Activated CD4-positive, alpha-beta T cell treated with anti-CD3 and anti-CD28 coated beads for 48 hours (primary cell): ENCODE measurements around the gene ITCH.
"Not testable (repeated sequence)": the region's sequence is repeated elsewhere in the genome, so short reads cannot be mapped to it uniquely, and the experiment has no call there.

Experiments used
- DNase-seq: peaks from one replicate; pipeline ENCODE4 v3.0.0-alpha.2; 2020

The ITCH gene

DNA sequence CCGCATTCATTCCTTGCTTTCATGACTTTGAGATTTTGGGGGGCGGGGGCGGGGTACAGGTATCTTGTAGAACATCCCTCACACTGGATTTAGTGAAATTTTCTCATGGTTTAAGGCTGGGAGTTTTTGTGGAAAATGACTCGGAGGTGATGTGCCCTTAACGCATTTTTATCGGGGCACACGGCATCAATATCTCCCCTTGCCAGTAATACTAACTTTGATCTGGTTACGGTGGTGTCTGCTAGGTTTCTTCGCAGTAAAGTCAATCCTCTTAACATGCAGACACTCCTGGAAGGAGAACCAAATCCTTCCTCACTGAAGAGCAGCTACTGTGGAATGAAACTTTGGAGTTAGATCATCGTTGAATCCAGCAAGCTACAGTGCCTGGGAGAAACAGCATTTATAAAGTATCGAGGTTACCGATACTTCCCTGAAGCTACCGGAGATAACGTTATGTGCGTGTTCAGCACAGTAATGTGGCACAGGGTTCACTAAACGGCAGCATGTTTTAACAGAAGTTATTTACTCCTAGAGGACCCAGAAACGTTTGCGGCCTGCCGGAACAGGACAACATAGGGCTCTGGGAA, 151.9 kb downstream of the ITCH start:
- DNase-seq = no peak

DNA sequence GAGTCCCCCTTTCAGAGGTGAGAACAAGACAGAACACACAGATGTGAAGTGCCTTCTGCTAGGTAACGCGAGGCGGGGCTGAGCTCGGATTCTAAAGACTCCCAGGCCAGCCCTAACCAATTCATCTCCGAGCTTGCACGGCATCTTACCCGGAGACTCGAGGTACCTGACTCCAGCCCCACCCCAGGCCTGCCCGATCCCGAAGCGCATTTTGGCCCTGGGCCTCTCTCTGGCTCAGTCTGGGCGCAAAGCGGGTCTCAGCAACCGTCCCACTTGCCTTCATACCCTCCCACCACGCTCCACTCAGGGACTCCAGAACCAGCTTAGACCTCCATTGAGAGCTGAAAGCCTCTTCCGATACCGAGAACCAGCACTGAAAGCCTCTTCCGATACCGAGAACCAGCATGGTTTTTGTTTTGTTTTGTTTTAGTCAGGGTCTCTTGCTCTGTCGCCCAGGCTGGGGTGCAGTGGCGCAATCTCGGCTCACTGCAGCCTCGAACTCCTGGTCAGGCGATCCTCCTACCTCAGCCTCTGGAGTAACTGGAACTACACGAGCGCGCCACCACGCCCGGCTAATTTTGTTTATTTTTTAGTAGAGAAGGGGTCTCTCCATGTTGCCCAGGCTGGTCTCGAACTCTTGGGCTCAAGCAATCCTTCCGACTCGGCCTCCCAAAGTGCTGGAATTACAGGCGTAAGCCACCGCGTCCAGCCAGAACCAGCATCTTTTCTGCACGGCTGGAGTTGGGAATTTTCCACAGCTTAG, 152.6 kb downstream of the ITCH start:
- peak; percentile 80 for DNase-seq

DNA sequence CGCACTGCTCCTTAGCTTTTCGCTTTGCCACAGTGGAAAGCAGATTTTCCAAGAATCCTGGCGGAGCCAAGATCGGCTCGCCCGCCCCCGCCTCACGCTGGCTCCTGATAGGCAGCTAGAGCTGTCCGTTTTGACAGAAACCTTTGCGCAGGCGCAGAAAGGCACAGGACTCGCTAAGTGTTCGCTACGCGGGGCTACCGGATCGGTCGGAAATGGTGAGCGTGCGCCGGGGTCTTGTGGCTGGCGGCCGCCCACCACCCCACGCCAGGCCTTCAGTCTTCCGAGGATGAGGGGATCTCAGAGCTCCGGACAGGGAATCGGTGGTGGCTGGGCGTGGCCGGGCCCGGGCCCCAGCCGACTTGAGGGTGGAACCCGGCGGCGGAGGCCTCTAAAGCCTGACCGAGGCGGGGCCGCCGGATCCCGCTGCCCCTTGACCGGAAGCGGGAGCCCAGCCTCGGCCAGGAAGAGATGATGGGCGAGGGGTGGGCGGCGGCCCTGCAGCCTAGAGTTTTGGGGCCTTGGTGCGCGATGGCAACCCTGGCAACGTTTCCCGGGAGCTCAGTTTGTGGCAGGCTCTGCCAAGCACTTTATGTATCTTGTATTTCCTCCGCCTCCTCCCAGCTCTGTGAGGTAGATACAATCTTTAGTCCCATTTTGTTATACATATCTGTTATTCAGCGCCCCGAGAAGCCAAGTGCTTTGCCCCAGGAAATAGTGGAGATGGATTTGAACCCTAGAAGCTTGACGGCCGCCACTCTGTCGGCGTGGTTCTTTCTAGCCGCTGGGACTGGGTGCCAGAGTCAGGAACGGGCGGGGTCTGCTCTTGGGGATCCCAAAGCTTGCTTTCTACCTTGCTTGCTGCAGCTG, 153.4 kb downstream of the ITCH start, which contains the start of gene DYNLRB1:
Gene DYNLRB1 (plus strand): TSS at position 176 of the 867 bp plus-strand sequence. CDS start 37 bp downstream, at position 213.
- DNase-seq = peak; percentile 97

DNA sequence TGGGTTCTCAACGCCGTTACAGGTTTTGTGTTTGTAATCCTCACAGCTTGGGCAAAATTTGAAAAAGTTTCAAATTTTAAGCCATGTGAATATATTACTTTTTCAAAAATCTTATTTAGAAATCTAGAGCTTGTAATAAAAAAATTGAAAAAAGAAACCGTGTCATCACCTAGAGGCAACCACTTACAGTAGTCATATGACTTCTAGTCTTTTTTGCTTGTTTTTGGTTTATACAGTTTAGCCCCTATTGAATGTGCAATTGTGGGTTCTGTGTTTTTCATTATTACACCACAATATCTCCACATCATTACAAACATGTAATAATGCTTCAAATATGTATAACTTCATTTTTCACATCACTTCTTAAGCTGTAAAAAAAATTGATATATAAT, 154.0 kb downstream of the ITCH start:
- no peak for DNase-seq

DNA sequence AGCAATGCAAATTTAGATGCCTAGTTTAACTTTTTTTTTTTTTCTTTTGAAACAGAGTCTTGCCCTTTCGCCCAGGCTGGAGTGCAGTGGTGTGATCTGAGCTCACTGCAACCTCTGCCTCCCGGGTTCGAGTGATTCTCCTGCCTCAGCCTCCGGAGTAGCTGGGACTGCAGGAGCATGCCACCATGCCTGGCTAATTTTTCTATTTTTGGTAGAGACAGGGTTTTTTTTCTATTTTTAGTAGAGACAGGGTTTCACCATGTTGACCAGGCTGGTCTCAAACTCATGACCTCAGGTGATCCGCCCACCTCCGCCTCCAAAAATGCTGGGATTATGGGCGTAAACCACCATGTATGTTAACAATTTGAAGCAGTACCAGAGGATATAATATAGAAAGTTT, 155.8 kb downstream of the ITCH start:
- DNase-seq = not testable (repeated sequence)

DNA sequence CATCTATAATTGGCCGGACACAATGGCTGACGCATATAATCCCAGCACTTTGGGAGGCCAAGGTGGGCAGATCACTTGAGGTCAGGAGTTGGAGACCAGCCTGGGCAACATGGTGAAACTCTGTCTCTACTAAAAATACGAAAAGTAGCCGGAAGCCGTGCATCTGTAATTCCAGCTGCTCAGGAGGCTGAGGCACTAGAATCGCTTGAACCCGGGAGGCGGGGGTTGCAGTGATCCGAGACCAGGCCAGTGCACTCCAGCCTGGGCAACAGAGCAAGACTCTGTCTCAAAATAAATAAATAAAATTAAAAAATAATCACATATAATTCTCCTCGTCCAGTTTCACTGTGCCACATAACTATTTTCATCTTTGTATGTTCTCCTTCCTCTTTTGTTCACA, 156.8 kb downstream of the ITCH start:
- not testable (repeated sequence) for DNase-seq

DNA sequence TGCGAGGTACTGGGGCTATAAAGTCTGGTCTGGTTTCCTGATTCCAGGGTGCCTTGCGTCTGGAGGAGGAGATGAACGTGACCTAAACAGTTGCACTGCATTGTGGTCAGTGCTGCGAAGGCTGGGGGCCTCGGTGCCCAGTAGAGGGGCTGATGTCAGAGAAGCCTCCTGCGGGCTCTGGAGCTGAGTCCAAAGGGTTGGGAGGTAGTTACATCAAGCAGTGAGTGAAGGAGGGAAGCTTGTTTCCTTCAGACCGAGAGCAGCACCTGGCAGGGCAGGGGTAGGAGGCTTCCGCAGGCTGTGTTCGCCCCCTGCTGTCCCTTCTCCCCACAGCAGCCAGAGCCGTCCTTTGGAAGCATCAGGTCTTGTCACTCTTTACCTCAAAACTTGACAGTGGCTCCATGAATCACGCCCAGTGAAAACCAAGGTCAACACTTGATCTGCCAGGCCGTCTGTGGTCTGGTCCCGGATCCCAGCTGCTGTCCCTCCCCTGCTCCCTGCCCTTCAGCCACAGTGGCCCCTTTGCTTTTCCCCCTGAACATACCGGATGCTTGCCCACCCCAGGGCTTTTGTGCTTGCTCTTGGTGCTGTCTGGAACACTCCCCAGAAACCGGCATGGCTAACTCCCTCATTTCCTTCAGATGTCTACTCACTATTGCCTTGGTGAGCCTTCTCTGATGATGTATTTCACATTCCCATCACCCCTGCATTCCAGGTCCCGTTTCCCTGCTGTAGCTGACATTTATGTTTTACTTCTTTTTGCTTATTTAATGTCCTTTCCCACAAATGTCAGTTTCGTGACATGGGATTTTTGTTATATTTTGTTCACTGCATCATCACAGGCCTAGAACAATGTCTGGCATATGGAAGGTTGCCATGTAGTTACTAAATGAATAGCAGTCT, 160.1 kb downstream of the ITCH start:
- DNase-seq = peak; percentile 72

DNA sequence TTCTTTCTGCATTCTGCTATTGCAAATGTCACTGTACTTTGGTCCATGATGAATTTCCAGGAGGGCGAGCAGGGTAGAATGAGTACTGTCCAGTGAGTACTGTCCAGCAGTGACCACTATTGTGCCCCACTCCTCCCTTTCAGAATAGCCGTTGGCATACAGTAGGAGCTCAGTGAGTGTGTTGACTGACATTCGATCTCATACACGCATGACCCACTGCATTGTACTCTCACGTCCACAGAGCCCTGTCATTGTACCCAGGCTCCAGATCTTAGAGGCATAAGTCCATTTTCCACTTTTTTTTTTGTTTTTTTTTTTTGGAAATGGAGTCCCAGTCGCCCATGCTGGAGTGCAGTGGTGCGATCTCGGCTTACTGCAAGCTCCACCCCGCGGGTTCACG, 161.4 kb downstream of the ITCH start:
- DNase-seq = no peak

DNA sequence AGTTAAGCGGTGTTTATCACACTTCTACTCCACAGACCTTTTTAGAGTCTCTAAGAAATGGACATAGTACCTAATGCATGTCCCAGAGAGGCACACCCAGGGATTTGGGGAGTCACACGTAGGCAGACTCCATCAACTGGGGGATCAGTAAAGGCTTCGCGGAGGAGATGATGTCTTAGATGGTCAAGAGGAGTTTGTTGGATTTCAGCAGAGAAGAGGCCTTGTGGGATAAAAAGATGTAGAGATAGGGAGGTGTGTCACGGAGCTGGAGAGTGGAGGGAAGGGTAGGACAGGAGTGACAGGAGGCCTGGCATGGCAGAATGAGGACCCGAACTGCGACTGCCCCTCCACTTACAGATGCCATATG, 162.3 kb downstream of the ITCH start:
- DNase-seq = no peak

DNA sequence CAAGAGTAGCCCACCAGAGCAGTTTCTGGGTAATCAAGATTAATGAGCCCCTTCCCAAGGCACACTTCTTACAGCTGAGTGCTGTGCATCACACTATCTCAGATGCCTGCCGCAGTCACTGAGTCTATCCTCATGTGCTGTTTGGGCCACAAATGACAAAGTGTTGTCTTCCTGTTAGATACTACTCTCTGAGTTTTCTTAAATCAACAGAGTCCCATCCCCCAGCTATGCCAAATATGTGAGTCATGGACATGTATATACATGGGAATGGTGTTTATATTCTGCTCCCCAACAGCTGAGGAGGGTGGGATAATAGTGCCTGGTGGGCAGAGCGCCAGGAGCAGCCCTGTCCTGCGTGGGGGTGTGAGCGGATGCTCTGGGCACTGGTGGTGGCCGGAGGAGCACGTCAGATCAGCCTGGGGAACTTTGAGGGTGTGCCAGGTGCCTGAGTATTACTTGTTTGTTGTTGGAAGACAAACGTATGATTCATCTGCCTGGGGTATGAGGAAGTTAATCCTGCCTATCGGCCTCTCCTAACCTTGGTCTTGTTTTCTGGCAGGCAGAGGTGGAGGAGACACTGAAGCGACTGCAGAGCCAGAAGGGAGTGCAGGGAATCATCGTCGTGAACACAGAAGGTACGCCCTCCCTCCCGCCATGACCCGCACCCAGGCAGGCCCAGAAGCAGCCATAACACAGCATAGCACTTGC, 162.8 kb downstream of the ITCH start:
- no peak for DNase-seq

DNA sequence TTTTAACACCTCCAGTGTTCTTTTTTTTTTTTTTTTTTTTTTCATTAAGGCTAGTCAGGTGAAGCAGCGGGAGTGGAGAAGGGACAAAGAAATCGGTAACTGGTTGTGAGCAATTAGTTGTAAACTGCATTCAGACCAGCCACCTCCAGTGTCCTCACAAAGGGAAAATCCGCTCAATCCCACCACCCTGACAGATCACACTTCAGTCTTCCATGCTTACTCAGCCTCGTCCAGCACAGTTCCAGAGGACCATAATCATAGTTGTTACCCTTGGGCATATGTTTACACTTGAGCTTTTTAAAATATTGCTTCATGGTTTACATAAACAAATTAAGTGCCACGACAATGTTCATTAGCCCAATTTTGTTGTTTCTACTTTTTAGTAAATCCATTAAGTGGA, 163.4 kb downstream of the ITCH start:
- no peak for DNase-seq

DNA sequence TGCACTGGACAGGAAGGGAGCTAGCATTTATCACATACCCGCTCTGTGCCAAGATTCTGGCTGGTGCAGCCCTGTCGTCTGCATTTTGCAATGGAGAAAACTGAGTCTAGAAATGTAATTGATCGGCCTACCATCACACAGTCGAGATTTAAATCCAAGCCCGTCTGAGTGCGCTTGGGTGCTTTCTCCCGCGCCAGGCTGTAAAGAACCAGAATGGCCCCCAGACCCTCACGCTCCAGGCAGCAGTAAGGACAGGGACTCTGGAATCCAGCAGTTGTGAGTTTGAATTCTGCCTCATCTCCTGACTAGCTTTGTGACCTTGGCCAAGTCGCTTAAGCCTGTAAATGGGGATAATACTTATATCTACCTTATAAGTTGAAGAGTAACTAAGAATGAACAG, 163.9 kb downstream of the ITCH start:
- no peak for DNase-seq

DNA sequence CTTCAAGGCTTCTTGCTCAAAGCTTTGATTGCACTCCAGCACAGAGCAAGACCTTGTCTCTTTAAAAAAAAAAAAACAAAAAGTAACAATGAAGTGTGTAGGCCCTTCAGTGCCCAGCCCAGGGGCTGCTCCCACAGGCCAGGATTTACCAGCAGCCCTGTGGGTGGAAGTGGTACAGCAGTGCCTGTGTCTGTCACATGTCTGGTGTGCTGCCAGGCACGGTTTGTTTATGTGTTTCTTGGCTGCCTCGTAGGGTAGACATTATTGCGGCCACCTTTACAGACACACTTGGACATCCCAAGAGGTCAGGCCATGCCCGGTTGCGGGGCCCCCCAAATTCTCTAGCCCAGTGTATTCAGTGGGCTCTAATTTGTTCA, 165.8 kb downstream of the ITCH start:
- DNase-seq = no peak

DNA sequence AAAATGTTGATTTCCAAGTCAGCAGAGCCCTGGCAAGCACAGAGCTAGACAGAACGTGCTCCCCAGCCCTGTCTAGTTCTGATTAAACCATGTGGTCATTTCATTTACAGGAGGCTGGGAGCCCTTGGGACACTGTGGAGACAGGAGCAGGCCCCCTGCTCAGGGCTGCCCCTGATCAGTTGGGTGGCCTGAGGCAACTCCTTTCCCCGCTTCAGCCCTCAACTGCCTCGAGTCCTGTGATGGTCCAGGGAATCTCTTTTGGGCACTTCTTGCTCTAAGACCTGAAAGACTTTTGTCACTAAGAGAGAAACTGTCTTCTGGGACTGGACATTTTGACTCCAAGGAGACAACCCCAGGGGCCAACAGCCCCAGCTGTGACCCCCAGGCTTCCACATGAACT, 166.7 kb downstream of the ITCH start:
- DNase-seq = no peak

DNA sequence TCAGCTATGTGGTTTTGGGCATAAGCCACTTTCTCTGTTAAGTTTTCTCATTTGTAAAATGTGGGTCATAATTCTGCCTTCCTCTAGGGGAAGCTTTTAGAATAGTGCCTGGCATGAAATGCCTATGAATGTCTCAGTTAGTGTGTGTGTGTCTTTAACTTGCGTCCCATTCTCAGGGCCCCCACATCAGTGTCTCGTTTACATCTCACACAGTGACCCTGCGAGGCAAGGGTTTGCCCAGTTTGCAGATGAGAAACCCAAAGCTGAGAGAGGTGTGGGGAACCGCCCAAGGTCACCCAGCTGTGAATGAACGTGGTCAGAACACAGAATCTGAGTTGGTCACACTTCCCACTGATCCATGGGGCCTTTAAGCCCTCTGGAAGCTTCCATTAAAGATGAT, 167.3 kb downstream of the ITCH start:
- no peak for DNase-seq

DNA sequence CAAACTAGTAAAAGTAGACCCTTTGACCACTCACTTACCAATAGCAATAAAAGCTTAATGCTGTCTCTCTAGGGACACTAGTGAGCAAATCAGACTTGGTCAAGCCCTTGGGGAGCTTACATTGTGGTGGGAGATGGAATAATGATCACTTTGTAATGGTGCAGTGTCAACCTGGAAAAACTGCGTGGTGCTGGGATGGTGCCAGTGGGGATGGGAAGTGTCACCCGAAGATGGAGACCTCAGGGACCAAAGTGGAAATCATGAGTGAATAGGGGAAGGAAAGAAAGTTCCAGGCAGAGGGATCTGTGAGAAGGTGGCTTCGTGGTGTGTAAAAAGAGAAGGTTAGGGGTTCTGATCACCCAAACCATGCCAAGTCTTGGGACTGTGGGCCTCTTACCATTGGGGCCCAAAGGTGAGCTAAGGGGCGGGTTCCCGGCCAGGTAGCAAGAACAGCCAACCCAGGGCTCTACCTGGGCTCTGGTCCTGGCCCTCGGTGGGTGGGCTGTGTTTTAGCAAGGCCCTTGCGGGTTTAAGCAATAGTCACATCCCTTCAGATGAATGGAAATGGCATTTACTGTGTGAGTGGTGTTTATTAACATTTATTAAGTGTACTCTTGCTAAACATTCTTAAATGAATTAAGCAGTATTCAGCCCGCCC, 168.7 kb downstream of the ITCH start:
- no peak for DNase-seq

DNA sequence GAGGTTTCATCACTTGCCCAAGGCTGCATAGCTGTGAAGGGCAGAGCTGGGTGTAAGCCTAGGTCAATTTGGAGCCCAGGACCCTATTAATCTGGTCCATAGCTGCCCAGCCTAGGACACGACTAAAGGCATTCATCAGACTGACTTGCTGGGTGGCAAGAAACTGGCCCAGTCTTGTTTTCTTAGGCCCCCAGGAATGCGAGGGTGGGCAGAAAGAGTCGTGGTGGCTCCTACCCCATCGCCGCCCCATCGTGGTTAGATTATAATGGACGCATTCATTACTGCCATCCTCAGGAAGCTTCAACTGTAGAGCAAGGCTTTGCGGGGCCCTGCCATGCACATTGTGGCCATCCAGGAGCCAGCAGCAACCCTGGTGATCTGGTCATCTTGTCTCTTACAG, 169.2 kb downstream of the ITCH start:
- DNase-seq = no peak

DNA sequence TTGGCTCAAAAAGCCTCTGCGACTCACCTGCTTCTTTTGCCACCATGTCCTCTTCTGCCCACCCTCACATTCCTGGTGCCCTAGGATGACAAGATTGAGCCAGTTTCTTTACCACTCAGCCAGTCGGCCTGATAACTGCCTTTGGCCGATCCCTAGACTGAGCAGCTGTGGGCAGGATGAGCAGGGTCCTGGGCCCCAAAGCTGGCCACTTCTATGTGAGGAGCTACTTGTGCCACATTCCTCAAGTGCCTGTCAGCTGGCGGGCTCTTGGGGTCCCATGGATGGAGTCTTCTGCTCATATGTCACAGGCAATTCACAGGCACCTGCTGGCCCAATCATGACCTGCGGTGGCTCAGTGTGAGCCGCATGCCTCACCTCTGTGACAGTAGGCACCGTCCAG, 169.7 kb downstream of the ITCH start:
- no peak for DNase-seq

DNA sequence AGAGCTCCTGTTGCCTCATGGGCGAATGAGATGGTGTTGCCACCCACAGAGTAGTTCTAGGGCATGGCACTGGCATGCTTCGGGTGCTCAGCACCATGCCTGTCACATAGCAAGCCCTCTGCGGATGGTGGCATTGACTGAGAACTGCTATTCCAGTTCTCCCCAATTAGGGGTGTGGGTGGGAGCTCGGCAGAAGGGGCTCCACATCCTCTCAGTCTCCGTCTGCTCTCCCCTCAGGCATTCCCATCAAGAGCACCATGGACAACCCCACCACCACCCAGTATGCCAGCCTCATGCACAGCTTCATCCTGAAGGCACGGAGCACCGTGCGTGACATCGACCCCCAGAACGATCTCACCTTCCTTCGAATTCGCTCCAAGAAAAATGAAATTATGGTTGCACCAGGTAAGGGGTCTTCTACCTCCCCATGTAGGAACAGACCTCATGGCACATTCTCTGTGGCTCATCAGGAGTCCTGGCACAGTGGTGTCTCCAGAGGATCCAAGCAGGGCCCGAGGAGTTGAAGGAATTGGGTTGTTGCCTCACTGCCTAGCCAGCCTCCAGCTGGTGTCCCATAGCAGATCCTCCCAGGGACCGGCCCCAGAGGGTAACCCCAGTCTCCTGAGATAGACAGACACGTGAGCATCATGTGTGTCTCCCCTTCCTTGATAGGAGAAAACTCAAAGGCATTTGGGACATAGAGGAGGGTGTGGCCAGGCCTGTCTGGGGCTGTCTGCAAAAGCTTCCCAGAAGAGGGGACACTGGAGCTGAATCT, 171.5 kb downstream of the ITCH start:
- DNase-seq = no peak

DNA sequence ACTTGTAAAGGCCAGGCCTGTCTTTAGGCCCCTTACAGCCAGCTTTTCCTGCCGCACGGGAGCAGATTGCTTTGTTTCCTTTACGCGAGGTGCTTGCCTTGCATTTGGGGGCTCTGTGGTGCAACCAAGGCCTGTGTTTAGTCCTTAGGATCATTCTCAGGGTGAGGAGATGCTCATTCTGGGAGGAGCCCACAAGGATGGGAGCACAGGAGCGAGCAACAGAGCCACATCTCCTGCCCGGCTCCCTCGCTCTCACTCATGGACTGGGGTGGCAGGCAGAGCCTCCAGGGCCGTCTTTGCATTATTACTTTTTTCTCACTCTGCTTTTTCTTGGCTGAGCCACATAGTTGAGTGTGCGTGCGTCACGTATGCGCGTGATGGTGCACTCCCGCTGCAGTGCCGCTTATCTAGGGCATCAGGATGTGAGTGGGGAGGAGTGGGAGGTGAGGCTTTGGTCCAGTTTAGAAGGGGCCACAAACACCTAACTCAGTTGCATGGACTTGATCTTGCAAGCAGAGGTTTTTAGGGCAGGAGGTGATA, 172.3 kb downstream of the ITCH start:
- no peak for DNase-seq

DNA sequence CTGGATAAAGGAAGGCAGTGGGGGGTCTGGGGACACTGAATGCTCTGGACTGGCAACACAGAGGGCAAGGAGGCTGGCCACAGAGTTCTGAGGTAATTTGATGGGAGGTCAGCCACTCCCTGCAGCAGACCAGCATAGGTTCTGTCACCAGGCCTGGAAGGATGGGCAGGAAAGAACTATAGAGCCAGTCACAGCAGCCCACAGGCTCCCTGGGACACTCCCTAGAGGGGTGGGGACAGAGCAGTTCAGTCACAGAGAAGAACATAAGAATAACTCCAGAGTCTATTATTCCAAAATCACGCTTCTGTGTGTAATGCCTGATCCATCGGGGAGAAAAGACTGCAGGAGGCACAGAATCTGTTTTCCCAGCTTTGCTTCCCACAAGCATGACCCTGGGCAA, 172.8 kb downstream of the ITCH start:
- DNase-seq = no peak
